ENCODE results near the gene LCN2.

The LCN2 gene

GRCh38 chr9:128166169-128166568, 16.9 kb downstream of the LCN2 start:
- Histone ChIP-seq H3K9ac (ENCODE audit: insufficient read length) (no peak overlapping the region), H3K9me3 (ENCODE audit: low read depth, low read length) (no peaks in the 10 kb centered on the region), H3K36me3 (ENCODE audit: insufficient read depth, low read length) (peaks cover 40% of the 10 kb centered on the region; the same call in 1 of the 2 replicates), H3K4me3 (no peak overlapping the region), H3K27ac (no peak overlapping the region)
- TF ChIP-seq FOXP2 (optimal IDR thresholded peaks at IDR 0.05; ENCODE audit: control extremely low read depth, extremely low read length, insufficient read depth), result no peak
- TF ChIP-seq EZH2 (IDR thresholded peaks at IDR 0.05), result no peak
- TF ChIP-seq POLR2AphosphoS5 (IDR thresholded peaks at IDR 0.05; ENCODE audit: borderline replicate concordance, low read depth, low read length), result no peak
- no peak for DNase-seq (ENCODE audit: low read depth, low spot score)

- H3K4me3 ChIP-seq, result no peak overlapping the region
- no peak for TF ChIP-seq FOXP2 (optimal IDR thresholded peaks at IDR 0.05; ENCODE audit: control extremely low read depth, extremely low read length, insufficient read depth)
- no peak for TF ChIP-seq EZH2 (IDR thresholded peaks at IDR 0.05)
- no peak for TF ChIP-seq POLR2AphosphoS5 (IDR thresholded peaks at IDR 0.05; ENCODE audit: borderline replicate concordance, low read depth, low read length)
- no peak for DNase-seq (ENCODE audit: low read depth, low spot score)
- H3K9ac ChIP-seq (ENCODE audit: insufficient read length), result no peak overlapping the region
- peaks cover 40% of the 10 kb centered on the region; the same call in 1 of the 2 replicates for H3K36me3 ChIP-seq (ENCODE audit: insufficient read depth, low read length)
- no peak overlapping the region for H3K27ac ChIP-seq
- no peaks in the 10 kb centered on the region for H3K9me3 ChIP-seq (ENCODE audit: low read depth, low read length)
Measured at GRCh38 chr9:128167209-128167608, 18.0 kb downstream of the LCN2 start.

DNA sequence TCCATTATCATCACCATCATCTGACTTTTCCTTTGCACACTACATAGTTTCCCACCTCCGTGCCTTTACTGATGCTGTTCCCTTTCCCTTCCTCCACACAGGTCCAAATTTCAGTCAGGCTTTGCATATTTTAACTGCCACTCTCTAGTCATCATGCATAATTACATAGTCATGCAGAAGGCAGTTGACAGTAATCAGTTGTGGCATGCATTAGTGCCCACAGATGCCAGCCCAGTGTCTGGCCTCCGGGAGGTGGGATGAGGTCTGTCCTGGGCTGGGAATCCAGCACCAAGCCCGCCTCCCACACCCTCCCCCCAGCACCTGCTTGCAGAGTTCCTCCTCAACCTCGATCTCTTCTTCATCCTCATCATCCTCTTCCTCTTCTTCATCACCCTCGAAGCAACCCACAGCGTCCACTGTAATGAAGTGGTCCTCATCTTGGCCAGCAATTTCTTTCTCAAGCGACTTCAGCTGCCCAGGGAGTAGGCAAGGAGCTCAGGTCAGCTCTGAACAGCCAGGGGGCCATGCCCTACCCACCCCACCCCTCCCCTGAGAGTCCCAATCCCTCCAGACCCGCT, 19.6 kb downstream of the LCN2 start:
- Histone ChIP-seq H3K36me3 (ENCODE audit: insufficient read depth, low read length) (peaks cover 34% of the 10 kb centered on the region; the same call in 1 of the 2 replicates), H3K9me3 (ENCODE audit: low read depth, low read length) (no peaks in the 10 kb centered on the region), H3K27ac (no peak overlapping the region), H3K4me3 (no peak overlapping the region), H3K9ac (ENCODE audit: insufficient read length) (no peak overlapping the region)
- TF ChIP-seq POLR2AphosphoS5 (IDR thresholded peaks at IDR 0.05; ENCODE audit: borderline replicate concordance, low read depth, low read length) (no peak), EZH2 (IDR thresholded peaks at IDR 0.05) (no peak), FOXP2 (optimal IDR thresholded peaks at IDR 0.05; ENCODE audit: control extremely low read depth, extremely low read length, insufficient read depth) (no peak)
- no peak for DNase-seq (ENCODE audit: low read depth, low spot score)

- TF ChIP-seq FOXP2 (optimal IDR thresholded peaks at IDR 0.05; ENCODE audit: control extremely low read depth, extremely low read length, insufficient read depth), result no peak
- TF ChIP-seq POLR2AphosphoS5 (IDR thresholded peaks at IDR 0.05; ENCODE audit: borderline replicate concordance, low read depth, low read length), result no peak
- no peak for TF ChIP-seq EZH2 (IDR thresholded peaks at IDR 0.05)
- H3K4me3 ChIP-seq, result no peak overlapping the region
- DNase-seq (ENCODE audit: low read depth, low spot score), result no peak
- peaks cover 32% of the 10 kb centered on the region; the same call in 1 of the 2 replicates for H3K36me3 ChIP-seq (ENCODE audit: insufficient read depth, low read length)
- H3K9ac ChIP-seq (ENCODE audit: insufficient read length), result no peak overlapping the region
- no peak overlapping the region for H3K27ac ChIP-seq
- H3K9me3 ChIP-seq (ENCODE audit: low read depth, low read length), result no peaks in the 10 kb centered on the region
Measured at GRCh38 chr9:128169492-128169891, 20.2 kb downstream of the LCN2 start.

DNA sequence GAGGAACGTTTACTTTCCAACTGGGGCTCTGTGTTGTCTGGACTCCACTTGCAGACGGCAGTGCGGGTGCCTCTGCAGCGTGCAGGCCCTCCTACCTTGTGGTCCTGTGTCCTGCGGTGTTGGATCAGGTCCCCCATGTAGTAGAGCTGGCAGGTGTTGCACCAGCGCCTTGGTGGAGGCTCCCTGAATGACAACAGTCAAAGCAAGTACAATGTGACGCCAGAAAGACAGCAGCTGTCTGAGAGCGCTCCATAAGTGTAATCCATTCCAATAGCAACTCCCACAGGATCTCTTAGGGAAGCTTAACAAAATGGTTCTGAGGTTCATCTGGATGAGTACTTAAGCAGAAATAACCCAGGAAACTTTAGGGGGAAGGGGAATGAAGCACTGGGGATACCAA, 20.7 kb downstream of the LCN2 start:
- no peak for DNase-seq (ENCODE audit: low read depth, low spot score)
- TF ChIP-seq FOXP2 (optimal IDR thresholded peaks at IDR 0.05; ENCODE audit: control extremely low read depth, extremely low read length, insufficient read depth), result no peak
- TF ChIP-seq EZH2 (IDR thresholded peaks at IDR 0.05), result no peak
- no peak for TF ChIP-seq POLR2AphosphoS5 (IDR thresholded peaks at IDR 0.05; ENCODE audit: borderline replicate concordance, low read depth, low read length)
- Histone ChIP-seq H3K9ac (ENCODE audit: insufficient read length) (no peak overlapping the region), H3K4me3 (no peak overlapping the region), H3K27ac (no peak overlapping the region), H3K36me3 (ENCODE audit: insufficient read depth, low read length) (peaks cover 32% of the 10 kb centered on the region; the same call in 1 of the 2 replicates), H3K9me3 (ENCODE audit: low read depth, low read length) (no peaks in the 10 kb centered on the region)

DNA sequence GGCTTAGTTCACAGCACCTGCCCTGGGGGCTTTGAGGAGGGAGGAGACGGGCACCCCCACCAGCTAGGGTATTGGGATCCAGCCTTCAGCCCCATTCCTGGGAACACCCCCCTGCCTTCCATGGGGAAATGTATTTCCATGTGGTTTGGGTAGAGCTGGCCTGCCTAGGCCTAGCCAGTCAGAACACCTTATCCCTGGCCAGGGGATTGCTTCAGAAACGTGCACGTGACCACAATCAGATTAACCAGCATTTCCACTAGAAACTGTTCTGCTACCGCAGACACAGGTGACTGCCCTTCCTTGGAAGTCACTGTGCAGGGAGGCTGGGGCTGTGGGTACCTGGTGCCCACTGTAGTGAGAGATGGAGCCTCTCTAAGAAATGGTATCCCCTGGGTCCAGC, 24.8 kb downstream of the LCN2 start:
- DNase-seq (ENCODE audit: low read depth, low spot score), result no peak
- no peak overlapping the region for H3K27ac ChIP-seq
- no peaks in the 10 kb centered on the region for H3K9me3 ChIP-seq (ENCODE audit: low read depth, low read length)
- H3K4me3 ChIP-seq, result no peak overlapping the region
- no peak overlapping the region for H3K9ac ChIP-seq (ENCODE audit: insufficient read length)
- peaks cover 40% of the 10 kb centered on the region; the same call in 1 of the 2 replicates for H3K36me3 ChIP-seq (ENCODE audit: insufficient read depth, low read length)
- TF ChIP-seq POLR2AphosphoS5 (IDR thresholded peaks at IDR 0.05; ENCODE audit: borderline replicate concordance, low read depth, low read length) (no peak), FOXP2 (optimal IDR thresholded peaks at IDR 0.05; ENCODE audit: control extremely low read depth, extremely low read length, insufficient read depth) (no peak), EZH2 (IDR thresholded peaks at IDR 0.05) (no peak)

- DNase-seq (ENCODE audit: low read depth, low spot score), result no peak
- H3K9ac ChIP-seq (ENCODE audit: insufficient read length), result no peak overlapping the region
Measured at GRCh38 chr9:128175102-128175563, 25.9 kb downstream of the LCN2 start.

DNA sequence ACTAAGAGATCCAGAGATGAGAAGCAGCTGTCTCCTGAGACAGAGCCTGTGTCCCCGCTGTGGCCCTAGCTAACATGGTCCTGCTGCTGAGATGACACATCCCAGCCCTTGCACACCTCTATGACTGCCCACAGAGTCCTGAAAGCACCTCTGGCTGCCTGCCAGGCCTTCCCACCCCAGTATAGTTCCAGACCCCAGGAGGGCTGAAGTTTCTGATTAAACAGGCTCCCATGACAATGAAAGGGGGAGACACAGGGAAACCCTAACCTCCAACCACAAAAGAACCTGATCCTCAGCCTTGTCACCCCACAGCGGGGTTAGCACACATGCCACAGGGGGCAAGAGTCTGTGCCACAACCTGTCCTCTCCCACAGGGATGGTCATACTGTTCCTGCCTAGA, 26.5 kb downstream of the LCN2 start:
- Histone ChIP-seq H3K9ac (ENCODE audit: insufficient read length) (no peak overlapping the region), H3K9me3 (ENCODE audit: low read depth, low read length) (no peaks in the 10 kb centered on the region), H3K4me3 (no peak overlapping the region), H3K36me3 (ENCODE audit: insufficient read depth, low read length) (peaks cover 44% of the 10 kb centered on the region; the same call in 1 of the 2 replicates), H3K27ac (peak overlapping the region; percentile 59)
- no peak for DNase-seq (ENCODE audit: low read depth, low spot score)
- TF ChIP-seq EZH2 (IDR thresholded peaks at IDR 0.05) (no peak), FOXP2 (optimal IDR thresholded peaks at IDR 0.05; ENCODE audit: control extremely low read depth, extremely low read length, insufficient read depth) (no peak), POLR2AphosphoS5 (IDR thresholded peaks at IDR 0.05; ENCODE audit: borderline replicate concordance, low read depth, low read length) (no peak)

More at GRCh38 chr9:128175102-128175563, 25.9 kb downstream of the LCN2 start:
- no peak for TF ChIP-seq EZH2 (IDR thresholded peaks at IDR 0.05)
- no peak for TF ChIP-seq FOXP2 (optimal IDR thresholded peaks at IDR 0.05; ENCODE audit: control extremely low read depth, extremely low read length, insufficient read depth)
- TF ChIP-seq POLR2AphosphoS5 (IDR thresholded peaks at IDR 0.05; ENCODE audit: borderline replicate concordance, low read depth, low read length), result no peak
- Histone ChIP-seq H3K4me3 (no peak overlapping the region), H3K27ac (peak overlapping the region; percentile 59), H3K36me3 (ENCODE audit: insufficient read depth, low read length) (peaks cover 39% of the 10 kb centered on the region; the same call in 1 of the 2 replicates), H3K9me3 (ENCODE audit: low read depth, low read length) (no peaks in the 10 kb centered on the region)

All from SK-N-MC (cell line).